Liver (tissue), 3 donors: ENCODE measurements around the gene ABCG2.

ENCODE experiments used
- EGR1 ChIP-seq, 2 donors: IDR thresholded peaks; 2 replicates each; pipeline ENCODE4 v1.6.1; 2016 to 2018; ENCODE audit warnings: antibody characterized with exemption in 2 of 2, low read depth in 2 of 2
- FOXA2 ChIP-seq: IDR thresholded peaks from 2 replicates; pipeline ENCODE4 v1.6.1; 2016; ENCODE audit warnings: antibody characterized with exemption
- JUND ChIP-seq, 2 donors: IDR thresholded peaks; 2 replicates each; pipeline ENCODE4 v1.6.1; 2016; ENCODE audit warnings: antibody characterized with exemption in 2 of 2
- RAD21 ChIP-seq, 2 donors: IDR thresholded peaks; 2 replicates each; pipeline ENCODE4 v1.6.1; 2016; ENCODE audit warnings: antibody characterized with exemption in 2 of 2, mild to moderate bottlenecking in 2 of 2
- YY1 ChIP-seq: IDR thresholded peaks from 2 replicates; pipeline ENCODE4 v1.6.1; 2016; ENCODE audit warnings: antibody characterized with exemption, mild to moderate bottlenecking
- TF ChIP-seq, protein P1 (sequence below): fragments of 150-350 bp; IDR thresholded peaks from 2 replicates; pipeline ENCODE4 v1.5.1; 2017; ENCODE audit warnings: improper control_type of control experiment, low read depth, low read length; ENCODE audit not compliant: missing input control
- donor health status: healthy.
- donor health status: healthy.

DNA sequence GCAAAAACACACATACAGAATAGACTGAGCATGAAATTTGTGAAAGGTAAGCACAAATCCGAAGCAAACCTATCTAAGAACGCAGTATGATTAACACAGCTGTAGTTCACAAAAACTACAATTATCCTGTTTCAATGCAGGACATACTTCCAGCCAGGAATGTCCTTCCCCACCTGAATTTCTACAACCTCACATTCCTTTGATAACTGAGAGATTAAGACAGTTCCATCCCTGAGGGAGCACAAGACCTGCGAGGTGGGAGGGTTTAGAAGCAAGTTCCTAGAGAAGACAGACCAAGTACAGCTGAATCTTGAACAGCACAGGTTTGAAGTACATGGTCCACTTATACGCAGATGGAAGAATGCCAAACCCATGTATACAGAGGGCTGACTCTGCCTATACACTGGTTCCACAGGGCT lies 10.6 kb downstream of the ABCG2 start:
- TF ChIP-seq, protein P1, sequence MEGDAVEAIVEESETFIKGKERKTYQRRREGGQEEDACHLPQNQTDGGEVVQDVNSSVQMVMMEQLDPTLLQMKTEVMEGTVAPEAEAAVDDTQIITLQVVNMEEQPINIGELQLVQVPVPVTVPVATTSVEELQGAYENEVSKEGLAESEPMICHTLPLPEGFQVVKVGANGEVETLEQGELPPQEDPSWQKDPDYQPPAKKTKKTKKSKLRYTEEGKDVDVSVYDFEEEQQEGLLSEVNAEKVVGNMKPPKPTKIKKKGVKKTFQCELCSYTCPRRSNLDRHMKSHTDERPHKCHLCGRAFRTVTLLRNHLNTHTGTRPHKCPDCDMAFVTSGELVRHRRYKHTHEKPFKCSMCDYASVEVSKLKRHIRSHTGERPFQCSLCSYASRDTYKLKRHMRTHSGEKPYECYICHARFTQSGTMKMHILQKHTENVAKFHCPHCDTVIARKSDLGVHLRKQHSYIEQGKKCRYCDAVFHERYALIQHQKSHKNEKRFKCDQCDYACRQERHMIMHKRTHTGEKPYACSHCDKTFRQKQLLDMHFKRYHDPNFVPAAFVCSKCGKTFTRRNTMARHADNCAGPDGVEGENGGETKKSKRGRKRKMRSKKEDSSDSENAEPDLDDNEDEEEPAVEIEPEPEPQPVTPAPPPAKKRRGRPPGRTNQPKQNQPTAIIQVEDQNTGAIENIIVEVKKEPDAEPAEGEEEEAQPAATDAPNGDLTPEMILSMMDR = no peak
- TF ChIP-seq FOXA2 = no peak
- TF ChIP-seq EGR1 (IDR thresholded peaks at IDR 0.05; ENCODE audit: low read depth in 2 of 2) = no peak
- TF ChIP-seq RAD21 (IDR thresholded peaks at IDR 0.05) = no peak
- no peak for TF ChIP-seq YY1
- no peak for TF ChIP-seq JUND (IDR thresholded peaks at IDR 0.05)
